GM15510 (cell line): Measurements from ENCODE around the gene ZBTB49.

ENCODE experiments used
- POLR2A ChIP-seq: IDR thresholded peaks from 3 replicates; pipeline ENCODE4 v1.6.1; 2011; ENCODE audit warnings: borderline replicate concordance; ENCODE audit not compliant: insufficient read length; ENCODE audit errors: extremely low read depth

The ZBTB49 gene

GRCh38 chr4:4333265-4333706 is 43.2 kb downstream of the ZBTB49 start:
- TF ChIP-seq POLR2A, result no peak

- TF ChIP-seq POLR2A, result no peak
Observed at GRCh38 chr4:4334798-4335520, 44.9 kb downstream of the ZBTB49 start.

- no peak for TF ChIP-seq POLR2A
Observed at GRCh38 chr4:4338210-4339001, 48.4 kb downstream of the ZBTB49 start.

GRCh38 chr4:4339504-4340085 is 49.5 kb downstream of the ZBTB49 start:
- TF ChIP-seq POLR2A, result no peak

- TF ChIP-seq POLR2A, result no peak
Observed at GRCh38 chr4:4341861-4342650, 52.0 kb downstream of the ZBTB49 start.

GRCh38 chr4:4343038-4343437 is 53.0 kb downstream of the ZBTB49 start:
- TF ChIP-seq POLR2A, result no peak

DNA sequence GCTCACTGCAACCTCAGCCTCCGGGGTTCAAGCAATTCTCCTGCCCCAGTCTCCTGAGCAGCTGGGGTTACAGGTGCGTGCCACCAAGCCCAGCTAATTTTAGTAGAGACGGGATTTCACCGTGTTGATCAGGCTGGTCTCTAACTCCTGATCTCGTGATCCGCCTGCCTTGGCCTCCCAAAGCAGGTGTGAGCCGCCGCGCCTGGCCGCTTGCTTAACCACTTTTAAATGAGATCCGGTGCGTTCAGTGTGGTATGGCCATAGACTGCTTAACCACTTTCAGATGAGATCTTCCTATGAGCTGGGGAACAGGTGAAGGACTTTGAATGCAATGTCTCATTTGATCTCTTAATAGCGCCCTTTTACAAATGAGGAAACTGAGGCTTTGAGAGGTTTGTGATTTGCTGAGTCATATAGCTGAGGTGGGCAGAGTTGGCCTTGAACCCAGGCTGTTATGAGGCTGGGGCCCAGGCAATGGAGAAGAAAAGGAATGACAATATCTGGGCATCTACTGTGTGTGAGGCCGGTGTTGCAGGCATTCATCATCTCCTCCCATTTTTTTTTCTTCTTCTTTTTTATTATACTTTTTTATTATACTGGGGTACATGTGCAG is 55.0 kb downstream of the ZBTB49 start:
- TF ChIP-seq POLR2A, result no peak

DNA sequence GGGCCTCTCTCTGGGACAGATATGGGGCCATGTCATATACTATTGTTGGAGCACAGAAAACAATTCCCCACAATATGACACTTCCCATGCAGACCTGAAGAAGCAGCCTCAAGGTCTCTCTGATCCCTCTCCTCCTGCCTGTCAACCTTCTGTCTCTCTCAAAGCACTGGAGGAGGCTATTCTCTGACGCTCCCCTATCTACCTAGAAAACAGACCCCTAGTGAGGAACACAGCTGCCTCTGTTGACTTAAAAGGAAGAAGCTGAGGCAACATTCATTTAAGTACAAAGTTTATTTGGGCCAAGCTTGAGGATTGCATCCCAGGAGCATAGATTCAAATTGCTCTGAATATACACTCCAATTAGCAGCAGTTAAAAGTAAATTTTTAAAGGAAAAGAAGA is 57.5 kb downstream of the ZBTB49 start:
- no peak for TF ChIP-seq POLR2A

DNA sequence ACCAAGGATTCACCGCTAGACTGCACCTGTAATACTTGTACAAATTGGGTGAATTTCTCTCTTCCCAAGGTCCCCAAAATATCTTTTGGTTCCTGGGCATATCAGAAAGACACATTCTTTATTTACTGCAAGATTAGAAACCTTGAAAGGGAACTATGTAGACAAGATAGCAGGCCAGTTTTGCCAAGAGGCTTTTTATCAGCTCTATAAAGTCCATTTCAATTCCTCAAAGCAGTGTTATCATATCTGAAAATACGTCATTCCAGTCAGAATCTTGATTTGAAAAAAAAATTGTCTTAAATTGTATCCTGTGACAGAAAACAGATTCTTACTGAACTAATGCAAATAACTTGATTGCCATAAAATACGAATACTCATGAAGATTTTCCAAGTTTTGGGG is 59.8 kb downstream of the ZBTB49 start:
- TF ChIP-seq POLR2A, result no peak

- no peak for TF ChIP-seq POLR2A
Observed at GRCh38 chr4:4350909-4351308, 60.9 kb downstream of the ZBTB49 start.

GRCh38 chr4:4355302-4355701 is 65.3 kb downstream of the ZBTB49 start:
- no peak for TF ChIP-seq POLR2A

DNA sequence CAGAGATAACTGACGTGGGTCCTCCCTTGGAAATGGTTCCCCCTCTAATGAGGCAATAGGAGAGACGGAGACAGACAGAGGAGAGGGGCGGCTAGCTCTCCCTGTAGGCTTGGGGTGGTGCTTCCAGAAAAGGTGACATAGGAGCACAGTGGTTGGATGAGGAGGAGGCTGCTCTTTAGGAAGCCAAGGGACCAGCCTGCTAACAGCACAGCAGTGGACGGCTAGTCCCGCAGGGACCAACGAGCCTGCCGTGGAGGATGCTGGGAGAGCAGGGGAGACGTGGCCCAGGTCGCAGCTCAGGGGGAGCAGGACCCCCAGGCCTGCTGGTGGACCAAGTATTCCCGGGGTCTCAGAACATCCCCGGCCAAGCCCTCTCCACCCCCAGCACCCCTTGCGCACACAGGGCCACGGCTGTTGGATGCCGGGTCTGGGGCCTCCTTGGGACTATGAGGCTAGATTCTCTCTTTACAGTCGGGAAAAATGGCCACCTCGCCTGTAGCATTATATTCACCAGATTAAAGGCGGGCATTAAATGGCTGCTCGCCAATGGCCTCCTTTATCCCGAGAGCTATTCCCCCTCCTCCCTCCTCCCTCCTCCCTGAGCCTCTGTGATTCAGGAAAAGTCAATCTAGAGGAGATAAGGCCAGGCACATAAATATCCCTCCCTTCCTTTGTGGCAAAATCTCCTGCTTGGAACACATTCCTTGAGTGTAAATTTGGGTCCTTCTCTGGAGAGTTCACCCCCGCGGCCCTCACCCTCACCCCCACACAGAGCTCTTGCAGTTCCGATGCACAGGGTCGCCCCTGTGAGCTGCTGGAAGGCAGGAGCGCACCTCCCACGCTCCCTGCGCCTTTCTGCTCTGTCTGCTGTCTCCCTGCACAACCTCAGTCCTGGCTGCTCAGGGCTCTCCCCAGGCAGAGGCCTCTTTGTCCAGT is 66.3 kb downstream of the ZBTB49 start:
- TF ChIP-seq POLR2A, result no peak

DNA sequence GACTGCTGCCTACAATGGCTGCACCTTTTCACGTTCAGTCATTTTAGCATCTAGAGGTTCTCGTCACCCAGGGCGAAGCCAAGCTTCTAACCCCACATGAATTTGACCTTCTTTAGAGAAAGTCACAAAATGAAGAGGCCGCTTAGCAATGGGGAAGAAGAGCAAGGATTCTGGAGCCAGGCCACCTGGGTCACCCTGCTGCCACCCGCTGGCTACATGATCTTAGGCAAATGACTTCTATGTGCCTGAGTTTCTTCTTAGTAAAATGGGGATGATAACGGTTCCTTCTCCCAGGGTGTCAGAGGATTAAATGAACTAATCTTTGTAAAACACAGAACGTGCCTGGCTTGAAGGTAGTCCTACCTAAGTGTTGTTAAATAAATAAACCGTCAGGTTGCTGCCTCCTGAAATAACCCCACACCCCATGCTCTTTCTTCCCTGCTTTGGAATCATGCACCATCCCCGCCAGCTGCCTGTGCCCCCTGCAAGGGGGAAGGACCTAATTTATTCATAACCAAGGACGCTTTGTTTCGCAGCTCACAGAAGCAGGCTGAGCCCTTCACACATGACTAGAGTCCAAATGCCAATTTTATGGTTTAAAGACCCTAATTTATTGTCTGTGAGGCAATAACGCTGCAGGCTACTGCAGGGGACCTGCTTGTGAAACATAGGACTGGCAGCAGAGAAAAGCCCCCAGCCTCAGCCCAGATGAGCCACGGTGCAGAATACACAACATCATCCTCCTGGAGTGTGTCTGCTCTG is 68.2 kb downstream of the ZBTB49 start:
- TF ChIP-seq POLR2A, result no peak
